Central memory CD4-positive, alpha-beta T cell (primary cell): ENCODE data around the gene TDRD7.
"Not testable (repeated sequence)": the region's sequence is repeated elsewhere in the genome, so short reads cannot be mapped to it uniquely, and the experiment has no call there.

Source experiments
- DNase-seq: peaks from one replicate; pipeline ENCODE4 v3.0.0; 2022

TDRD7 gene

DNA sequence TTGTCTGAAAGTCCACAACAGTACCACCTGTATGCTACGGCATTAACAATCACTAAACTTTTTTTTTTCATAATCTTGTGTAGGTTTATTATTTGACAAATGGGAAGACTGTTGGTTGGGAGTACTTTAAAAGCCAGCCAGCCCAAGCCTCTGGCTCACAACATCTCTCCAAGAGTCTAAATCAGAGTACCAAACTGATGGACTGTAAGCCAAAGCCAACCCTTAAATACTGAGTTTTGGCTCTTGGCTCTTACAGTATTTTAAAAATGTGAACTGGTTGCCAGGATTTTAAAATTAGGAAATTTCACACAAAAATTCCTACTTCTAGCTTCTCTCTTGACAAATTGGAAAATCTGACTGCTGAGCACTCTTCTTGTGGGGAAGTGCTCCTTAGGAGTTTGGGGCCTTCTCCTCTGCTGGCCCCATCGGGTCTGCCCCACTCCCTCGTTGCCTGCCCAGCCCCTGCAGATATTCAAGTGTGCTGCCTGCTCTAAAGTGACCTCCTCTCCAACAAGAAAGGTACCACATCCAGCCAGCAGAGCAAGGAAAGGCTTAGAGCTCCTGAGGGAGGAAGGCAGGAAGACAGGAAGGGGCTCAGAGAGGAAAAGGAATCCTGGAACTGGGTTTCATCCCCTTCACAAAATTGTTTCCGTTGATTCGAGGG lies 67.7 kb downstream of the TDRD7 start:
- DNase-seq, result no peak

DNA sequence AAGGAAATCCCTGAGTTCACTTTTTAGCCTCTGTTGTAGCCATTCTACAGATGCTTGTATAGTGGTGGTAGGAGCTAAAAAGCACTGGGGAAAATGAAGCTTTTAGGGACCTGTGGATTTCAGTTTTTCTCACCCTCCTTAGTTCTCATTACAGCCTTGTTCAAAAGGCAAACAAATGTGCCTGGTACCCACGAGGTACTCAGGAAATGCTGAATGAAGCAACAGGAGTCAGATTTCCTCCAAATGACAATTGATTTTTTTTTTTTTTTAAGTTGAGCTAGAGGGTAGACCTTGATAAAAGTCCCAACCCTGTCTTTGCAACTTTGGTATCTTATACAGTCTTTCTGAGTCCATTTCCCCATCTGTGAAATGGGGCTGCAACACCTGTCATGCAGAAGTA lies 68.3 kb downstream of the TDRD7 start:
- DNase-seq, result no peak

DNA sequence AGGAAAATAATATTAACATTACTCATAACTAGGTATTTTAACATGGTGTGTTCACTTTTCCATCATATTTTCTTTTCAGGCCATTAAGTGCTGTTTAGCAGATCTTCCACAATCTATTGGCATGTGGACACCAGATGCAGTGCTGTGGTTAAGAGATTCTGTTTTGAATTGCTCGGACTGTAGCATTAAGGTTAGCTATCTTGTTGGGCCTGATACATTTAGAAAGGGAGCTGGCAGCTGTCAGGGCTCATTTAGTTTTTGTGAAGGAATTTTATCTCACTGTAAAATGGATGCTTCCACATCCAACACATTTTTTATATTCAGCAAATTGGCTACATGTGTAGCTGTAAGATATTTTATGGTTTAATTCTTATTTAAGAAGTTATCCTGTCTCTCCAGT lies 68.9 kb downstream of the TDRD7 start:
- DNase-seq, result no peak

DNA sequence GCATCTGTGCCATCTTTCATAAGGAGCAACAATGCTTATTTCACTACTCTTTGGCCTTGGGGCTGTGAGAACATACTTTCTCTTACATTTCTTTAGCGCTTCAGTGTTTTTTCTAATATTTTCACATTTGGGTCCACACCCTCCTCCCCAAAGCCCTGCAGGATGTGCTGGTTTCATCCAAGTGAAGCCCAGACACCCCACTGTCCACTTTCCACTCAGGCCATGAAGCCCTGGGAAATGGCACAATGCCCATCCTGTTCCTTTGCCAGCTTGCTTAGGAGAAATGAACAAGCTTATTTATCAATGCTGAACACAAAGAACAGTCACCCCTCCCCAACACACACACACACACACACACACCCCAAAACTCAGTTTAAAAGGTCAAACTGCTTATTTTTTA lies 72.2 kb downstream of the TDRD7 start:
- DNase-seq, result no peak

DNA sequence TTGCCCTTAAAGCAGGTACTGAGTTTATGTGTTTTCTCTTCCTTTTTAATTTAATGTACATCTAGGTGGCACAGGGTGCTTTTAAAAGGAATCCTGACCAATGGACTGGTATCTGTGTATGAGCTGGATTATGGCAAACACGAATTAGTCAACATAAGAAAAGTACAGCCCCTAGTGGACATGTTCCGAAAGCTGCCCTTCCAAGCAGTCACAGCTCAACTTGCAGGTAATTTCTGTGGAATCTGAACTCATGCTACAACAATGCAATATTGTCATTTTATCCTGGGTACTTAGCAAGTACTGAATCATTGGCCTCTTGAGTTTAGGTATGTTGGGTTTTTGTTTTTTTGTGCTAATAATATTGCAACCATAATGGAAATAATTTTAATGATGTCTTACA lies 75.2 kb downstream of the TDRD7 start:
- DNase-seq, result no peak

DNA sequence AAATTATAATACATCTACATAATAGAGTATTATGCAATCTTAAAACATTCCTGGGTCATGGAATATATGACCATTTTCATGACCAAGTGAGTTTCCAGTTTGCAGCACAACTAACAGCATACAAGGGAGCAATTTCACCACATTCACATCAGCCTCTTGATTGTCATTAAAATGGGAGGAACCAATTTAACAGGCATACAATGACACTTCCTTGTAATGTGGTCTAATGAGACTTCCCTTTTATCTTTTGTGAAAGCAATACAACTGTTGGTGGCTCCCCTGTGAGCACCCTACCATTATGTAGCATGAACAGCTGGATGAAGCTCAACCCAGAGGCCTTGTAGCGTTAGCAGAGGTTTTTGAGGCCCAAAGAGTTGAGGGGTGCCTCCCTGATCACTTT lies 76.0 kb downstream of the TDRD7 start:
- no peak for DNase-seq

DNA sequence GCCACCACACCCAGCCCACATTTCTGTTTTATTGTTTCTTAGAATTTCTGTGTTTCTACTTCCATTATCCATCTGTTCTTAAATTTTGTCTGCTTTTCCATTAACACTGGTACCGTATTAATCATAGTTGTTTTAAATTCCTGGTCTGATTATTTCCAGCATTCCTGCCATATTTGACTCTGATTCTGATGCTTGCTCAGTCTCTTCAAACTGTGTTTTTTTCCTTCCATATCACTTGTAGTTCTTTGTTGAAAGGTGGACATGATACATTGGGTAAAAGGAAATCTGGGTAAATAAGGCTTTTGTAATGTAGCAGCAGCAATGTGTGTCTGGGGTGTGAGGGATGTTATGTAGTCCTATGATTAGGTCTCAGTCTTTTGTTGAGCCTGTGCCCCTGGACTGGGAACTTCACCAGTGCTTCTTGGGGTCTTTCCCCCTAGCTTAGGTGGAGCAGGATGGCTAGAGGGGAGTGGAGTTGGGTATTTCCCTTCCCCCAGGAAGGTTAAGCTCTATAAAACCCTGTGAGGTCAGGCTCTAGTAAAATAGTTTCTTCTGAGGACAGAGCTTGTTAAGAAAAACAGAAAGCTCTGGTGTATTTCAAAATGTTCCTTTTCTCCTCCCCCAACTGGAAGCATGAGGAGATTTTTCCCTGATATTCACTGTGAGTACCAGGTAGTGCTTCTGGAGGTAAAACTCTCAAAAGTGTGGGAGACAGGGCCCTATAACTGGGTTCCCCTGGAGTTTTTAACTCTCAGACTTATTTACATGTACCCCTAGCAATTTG lies 79.5 kb downstream of the TDRD7 start:
- no peak for DNase-seq

DNA sequence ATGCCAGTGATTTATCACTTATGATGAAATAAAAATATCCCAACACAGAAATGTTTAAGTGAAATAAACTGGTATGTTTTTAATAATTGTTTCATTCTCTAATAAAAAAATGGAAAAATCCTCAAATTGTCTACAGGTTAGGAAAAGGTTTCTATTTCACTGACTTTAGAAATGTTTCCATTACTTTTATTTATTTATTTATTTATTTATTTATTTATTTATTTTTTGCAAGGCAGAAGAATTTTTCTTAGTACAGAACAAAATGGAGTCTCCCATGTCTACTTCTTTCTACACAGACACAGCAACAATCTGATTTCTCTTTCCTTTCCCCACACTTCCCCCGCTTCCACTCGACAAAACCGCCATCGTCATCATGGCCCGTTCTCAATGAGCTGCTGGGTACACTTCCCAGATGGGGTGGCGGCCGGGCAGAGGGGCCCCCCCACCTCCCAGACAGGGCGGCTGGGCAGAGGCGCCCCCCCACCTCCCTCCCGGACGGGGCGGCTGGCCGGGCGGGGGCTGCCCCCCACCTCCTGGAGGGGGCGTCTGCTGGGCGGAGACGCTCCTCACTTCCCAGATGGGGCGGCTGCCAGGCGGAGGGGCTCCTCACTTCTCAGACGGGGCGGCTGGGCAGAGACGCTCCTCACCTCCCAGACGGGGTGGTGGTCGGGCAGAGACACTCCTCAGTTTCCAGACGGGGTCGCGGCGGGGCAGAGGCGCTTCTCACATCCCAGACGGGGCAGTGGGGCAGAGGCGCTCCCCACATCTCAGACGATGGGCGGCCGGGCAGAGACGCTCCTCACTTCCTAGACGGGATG lies 85.9 kb downstream of the TDRD7 start:
- not testable (repeated sequence) for DNase-seq

DNA sequence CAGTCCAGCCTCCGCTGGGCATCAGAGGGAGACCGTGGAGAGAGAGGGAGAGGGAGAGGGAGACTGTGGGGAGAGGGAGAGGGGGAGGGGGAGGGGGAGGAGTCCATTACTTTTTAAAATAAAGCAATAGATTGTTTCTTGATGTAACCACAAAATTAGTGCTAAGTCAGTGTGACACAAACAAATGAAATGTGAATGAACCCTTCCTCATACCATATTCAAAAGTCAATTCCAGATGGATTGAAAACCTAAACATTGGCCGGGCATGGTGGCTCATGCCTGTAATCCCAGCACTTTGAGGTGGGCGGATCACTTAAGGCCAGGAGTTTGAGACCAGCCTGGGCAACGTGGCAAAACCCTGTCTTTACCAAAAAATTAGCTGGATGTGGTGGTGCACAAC lies 87.0 kb downstream of the TDRD7 start:
- not testable (repeated sequence) for DNase-seq

DNA sequence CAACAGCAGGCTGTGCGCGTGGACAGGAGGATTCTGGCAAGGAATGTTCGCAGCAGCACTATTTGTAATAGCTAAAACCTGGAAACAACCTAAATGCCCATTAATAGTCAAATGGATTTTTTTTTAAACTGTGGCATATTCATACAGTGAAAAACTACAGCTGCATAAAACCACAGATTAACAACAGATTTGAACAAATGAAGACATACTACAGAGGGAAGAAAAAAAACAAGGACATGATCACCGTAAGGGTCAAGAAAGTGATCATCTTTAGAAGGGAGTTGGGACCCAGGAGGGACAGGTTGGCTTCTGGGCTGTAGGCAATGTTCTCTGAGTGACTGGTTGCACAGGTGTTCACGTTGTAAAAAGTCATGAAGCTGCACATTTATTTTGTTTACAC lies 88.4 kb downstream of the TDRD7 start:
- DNase-seq, result no peak

DNA sequence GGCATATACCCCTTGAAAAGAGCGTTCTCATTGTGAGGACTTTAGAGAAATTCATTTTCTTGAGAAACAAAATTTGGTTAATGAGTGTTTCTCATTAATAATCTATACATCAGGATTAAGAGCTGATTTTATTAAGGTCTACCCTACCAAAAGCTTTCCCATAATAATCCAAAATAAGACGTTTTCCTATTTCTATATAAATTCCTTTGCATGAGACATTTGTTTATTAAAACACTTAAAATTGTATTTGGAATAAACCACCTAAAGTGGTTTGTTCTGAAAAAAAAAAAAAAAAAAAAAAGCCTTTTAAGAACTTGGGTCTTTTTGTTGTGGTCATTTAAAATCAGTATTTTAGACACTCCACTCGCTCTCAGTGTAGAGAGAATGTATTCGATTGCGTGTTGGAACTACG lies 88.9 kb downstream of the TDRD7 start:
- DNase-seq, result no peak

DNA sequence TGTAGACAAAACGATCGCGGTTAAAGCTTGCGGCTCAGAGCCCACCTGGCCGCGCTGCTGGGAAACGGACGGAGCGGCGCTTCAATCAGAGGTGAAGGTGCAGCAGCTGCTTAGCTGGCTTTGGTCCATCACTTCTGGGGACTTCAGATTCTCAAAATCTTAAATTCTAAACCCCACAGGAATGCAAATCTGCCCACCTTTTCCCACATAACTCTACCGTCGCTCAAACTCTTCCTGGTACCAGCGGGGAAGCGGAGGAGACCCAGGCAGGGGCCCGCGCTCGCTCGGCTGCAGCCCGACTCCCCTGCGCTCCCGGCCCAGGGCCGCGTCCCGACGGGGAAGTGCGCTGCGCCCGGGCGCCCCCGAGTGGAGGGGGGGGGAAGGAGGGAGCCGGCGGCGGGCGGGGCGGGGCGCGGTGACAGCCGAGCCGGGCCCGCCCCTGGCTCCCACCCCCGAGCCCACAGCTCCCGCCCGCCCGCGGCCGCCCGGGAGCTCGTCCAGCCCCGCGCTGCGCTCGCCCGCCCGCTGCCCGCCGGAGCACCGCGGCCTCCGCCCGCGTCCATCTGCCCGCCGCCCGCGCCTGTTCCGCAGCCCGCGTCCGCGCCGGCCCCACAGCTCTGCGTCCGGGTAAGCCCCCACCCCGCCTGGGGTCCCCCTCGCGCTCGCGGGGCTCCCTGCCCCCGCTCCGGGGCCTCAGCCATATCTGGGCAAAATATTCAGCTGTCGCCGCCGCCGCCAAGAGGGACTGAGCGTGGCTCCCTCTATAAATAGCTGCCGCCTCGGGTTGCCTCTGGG lies 89.5 kb downstream of the TDRD7 start, which contains the start of gene TMOD1:
Gene TMOD1 (plus strand): TSS at position 490 of the 795 bp plus-strand sequence. CDS start 22,523 bp downstream, outside the sequence.
- no peak for DNase-seq

DNA sequence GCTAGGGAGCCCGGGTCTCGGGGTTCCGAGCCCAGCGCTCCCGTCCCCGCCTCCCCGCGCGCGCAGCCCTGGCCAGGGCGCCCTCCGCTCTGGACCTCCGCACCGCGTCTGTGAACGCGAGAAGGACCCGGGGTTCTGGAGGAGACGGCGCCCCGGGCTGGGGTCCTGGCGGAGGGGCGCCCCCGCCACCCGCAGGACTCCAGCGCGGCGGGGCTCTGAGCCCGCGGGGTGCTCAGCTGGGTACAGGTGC lies 90.0 kb downstream of the TDRD7 start:
- no peak for DNase-seq

DNA sequence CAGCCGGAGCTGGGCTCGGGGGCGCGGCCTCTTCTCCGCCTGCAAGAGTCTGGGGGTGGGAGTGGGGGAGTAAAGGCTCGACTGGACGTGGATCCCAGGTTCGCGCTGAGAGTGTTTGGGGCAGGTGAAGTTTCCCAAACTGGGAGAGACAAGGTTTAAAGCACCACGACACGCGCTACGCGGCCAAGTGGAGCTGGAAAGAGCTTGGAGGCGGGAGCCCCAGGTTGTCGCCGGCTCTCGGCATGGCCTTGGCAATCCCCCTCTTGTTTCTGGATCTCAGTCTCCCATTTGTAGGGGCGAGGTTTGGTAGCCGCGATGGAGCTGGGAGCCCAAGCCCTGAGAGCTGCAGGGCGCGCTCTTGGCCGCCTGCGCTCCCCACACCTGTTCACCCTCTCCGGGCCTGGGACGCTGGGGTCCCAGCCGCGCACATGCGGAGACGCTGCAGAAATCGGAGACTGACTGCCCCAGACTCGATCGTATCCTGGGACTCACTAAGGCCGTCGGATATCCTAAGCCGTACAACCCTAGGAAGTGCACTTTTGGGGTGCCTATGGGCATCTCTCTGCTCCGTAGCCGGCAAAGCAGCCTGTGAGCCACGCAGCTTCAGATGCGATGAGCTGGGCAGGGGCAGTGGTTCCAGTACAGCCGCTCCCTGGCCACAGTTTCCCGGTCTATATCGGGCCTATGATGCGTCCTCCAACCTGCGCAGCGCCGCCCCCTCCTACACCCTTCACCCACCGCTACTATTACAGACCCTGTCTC lies 90.5 kb downstream of the TDRD7 start:
- DNase-seq, result no peak

DNA sequence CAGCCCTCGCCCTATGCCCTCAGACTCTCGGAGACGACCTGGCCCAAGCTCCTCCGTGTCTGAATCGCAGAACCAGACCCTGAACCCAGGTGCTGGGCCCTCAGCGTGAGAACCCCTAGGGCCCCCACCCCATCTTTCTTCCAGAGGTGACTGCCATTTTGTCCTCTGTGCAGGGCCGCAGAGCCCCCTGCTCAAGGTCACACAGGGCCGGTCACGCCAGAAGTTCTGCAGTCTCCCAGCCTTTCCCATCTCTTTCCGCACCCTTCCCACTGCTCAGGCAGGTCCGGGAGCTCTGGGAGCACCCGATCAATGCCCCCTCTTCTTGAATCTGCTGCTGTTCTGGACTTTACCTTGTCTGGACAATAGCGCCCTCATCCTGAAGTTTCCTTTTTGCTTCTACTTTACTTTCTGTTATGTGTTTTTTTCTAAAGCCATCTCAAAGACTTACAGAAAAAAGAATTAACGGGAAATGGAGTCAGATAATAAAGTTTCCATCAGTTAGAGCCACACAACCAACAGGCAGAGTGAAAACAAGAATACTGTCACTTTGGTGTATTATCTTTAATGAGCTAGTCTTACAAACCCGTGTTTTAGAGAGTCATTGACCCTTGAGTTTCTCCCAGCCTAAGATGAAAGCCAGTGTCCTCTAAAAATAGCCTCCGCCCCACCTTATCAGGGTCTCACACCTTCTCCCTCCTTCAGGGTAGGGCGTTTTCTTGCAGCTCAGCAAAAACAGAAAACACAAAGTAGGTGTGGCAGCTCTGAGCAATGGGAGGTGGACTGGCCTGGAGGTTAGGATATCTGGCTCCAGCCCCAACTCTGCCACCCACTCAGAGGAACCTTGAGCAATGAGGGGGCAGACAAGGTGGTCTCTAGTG lies 91.3 kb downstream of the TDRD7 start:
- no peak for DNase-seq

DNA sequence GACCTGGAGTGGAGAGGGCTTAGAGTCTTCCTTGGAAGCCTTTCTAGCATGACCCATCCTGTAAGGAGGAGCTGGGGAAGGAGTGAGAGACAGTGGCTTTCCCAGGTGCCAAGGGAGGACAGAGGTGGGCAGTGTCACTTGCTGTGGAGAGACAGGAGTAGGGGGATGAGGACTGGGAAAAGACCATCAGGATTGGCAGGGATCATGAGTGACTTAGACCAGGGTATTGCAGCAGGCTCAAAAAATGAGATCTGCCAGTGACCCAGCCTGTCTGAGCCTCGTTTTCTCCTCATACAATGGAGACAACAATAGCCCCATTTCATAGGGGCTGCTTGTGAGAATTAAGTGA lies 91.9 kb downstream of the TDRD7 start:
- no peak for DNase-seq

DNA sequence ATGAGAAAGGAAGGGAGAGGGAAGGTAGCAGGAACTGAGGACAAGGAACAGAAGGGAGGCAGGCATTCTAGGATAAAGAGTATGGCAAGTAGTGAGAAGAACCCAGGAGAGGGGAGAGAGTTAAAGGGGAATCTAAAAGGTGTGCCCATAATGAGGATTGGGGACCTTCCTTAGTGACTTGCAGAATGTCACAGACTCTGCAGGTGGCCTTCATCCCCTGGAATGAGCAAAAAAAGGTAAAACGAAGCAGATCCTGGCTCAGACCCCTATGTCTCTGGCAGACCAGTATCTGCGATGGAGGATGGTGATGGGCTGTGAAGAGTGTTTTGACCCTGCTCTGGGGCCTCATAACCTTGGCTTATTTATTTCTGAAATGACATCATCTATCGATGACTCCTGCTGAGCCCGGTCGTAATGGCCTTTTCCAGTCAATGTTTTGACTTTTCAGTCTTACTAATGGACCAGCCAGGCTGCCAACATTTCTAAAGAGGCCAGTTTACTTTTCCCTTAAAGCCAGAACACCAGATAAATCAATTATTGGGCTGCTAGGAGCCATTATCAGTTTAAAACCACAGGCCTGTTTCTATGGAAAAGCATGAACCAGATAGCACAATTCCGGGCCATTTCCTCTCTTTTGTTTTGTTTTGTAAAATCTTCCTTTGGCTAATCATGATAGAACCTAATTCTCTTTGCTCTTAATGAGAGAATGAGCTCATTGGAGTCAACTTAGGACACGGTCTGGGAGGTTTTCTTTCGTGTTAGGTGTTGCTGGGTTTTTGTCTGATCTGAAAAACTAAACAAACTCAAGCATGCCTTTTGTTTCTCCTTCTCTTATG lies 92.7 kb downstream of the TDRD7 start:
- DNase-seq, result no peak

DNA sequence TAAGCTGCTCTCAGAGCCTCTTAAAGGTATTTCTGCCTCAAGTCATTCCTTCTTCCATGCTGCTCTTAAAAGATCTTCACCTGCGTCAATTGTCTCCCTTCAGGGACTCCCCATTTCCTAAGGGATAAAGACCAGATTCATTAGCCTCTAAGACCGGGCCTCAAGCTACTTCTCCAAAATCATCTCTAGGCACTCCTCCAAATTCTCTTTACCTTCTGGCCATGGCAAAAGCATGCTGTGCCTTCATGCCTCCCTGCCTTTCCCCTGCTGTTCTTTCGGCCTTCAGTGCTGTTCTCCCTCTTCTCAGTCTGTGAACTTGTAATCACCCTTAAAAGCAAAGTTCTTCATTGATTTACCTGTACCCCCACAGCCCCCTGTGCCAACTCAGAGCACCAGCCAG lies 93.9 kb downstream of the TDRD7 start:
- no peak for DNase-seq

DNA sequence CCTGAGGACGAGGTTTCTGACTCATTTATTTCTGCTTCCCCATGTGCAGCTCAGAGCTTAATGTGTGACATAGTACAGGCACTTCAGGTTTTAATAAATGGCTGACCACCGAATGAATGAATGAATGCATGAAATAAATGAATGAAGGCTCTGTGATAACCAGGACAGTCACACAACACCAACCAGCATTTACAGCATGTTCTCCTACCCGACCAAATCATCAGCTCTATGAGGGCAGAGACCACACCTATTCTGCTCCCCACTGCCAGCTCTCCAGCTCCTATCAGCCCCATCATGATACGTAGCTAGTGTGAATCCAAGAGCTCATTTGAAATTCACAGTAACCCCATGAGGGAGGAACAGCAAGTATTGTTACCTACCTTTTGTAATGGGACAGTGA lies 94.4 kb downstream of the TDRD7 start:
- DNase-seq, result no peak

DNA sequence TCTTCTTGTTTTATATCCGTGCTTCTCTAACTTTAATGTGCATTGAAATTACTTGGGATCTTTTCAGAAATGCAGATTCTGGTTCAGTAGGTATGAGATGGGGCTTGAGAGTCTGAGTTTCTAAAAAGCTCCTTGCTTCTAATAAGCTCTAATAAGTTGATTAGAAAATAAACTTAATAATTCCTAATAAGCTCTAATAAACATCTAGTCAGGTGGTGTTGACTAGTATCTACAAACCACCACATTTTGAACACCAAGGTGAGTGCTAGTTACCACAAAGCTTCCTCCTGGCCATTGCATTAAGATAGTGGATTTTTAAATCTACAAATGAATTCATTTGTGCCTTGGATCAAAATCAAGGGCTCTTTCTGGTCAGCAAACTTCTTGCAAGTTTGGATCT lies 94.9 kb downstream of the TDRD7 start:
- no peak for DNase-seq
